ENCODE results near the gene CELA1.
"Not testable (repeated sequence)": the region's sequence is repeated elsewhere in the genome, so short reads cannot be mapped to it uniquely, and the experiment has no call there.

Gene CELA1

GRCh38 chr12:51307655-51308593 lies 38.6 kb downstream of the CELA1 start:
- no peak for DNase-seq

GRCh38 chr12:51306507-51306906 lies 40.0 kb downstream of the CELA1 start:
- no peak for DNase-seq

GRCh38 chr12:51300768-51301167 lies 45.7 kb downstream of the CELA1 start:
- not testable (repeated sequence) for DNase-seq

- peak; percentile 65 for DNase-seq
Measured at GRCh38 chr12:51295651-51296050, 50.8 kb downstream of the CELA1 start.

GRCh38 chr12:51294097-51294496 lies 52.4 kb downstream of the CELA1 start:
- DNase-seq = not testable (repeated sequence)

- DNase-seq = no peak
Measured at GRCh38 chr12:51293696-51294095, 52.8 kb downstream of the CELA1 start.

- not testable (repeated sequence) for DNase-seq
Measured at GRCh38 chr12:51291603-51292513, 54.6 kb downstream of the CELA1 start.

- no peak for DNase-seq
Measured at GRCh38 chr12:51285843-51286242, 60.6 kb downstream of the CELA1 start.

GRCh38 chr12:51281202-51281924 lies 65.1 kb downstream of the CELA1 start:
- DNase-seq = no peak

Measured in islet precursor cell (in vitro differentiated cells).